GM18507 (cell line): ENCODE results near the gene COX8C.
A peak's percentile ranks its signal among the peaks of the same experiment; 100 is the strongest.
"Not testable (repeated sequence)": the region's sequence is repeated elsewhere in the genome, so short reads cannot be mapped to it uniquely, and the experiment has no call there.

ENCODE experiments used
- DNase-seq: peaks from one replicate; pipeline ENCODE4 v3.0.0; 2011; ENCODE audit warnings: low read depth; ENCODE audit not compliant: insufficient read length; ENCODE audit errors: extremely low spot score
- FAIRE-seq: peaks from 2 replicates; lab custom pipeline; 2011; peaks lifted over from hg19 to GRCh38; lab: Jason Lieb, UNC

The COX8C gene

GRCh38 chr14:93347850-93348249 is 868 bp downstream of the COX8C start:
- no peak for FAIRE-seq
- no peak for DNase-seq

GRCh38 chr14:93348292-93348691 is 1.3 kb downstream of the COX8C start:
- DNase-seq (no peak), FAIRE-seq (no peak)

- not testable (repeated sequence) for FAIRE-seq, DNase-seq
Measured at GRCh38 chr14:93354873-93355272, 7.9 kb downstream of the COX8C start.

GRCh38 chr14:93368996-93369712 is 22.2 kb downstream of the COX8C start:
- no peak for DNase-seq
- FAIRE-seq: no peak

- DNase-seq: peak; percentile 17
- FAIRE-seq: peak; percentile 98
Measured at GRCh38 chr14:93369713-93370266, 22.8 kb downstream of the COX8C start.

GRCh38 chr14:93375673-93376156 is 28.7 kb downstream of the COX8C start:
- DNase-seq (peak; percentile 11), FAIRE-seq (peak; percentile 99)

GRCh38 chr14:93379831-93380230 is 32.8 kb downstream of the COX8C start:
- FAIRE-seq: no peak

GRCh38 chr14:93381644-93382043 is 34.7 kb downstream of the COX8C start:
- DNase-seq (no peak), FAIRE-seq (peak; percentile 69)

More at GRCh38 chr14:93379831-93380230, 32.8 kb downstream of the COX8C start:
- DNase-seq: no peak

- not testable (repeated sequence) for FAIRE-seq, DNase-seq
Measured at GRCh38 chr14:93384256-93384655, 37.3 kb downstream of the COX8C start.

- no peak for FAIRE-seq
- DNase-seq: no peak
Measured at GRCh38 chr14:93395231-93395630, 48.2 kb downstream of the COX8C start.

- FAIRE-seq (no peak), DNase-seq (no peak)
Measured at GRCh38 chr14:93396456-93396855, 49.5 kb downstream of the COX8C start.
